Parathyroid adenoma (tissue), 2 donors: ENCODE measurements around the gene ARFGEF2.

Experiments
- H2AFZ ChIP-seq: fragments of 300-600 bp; sonication (generic); one replicate; pipeline ENCODE4 v1.7.0; 2017; ENCODE audit warnings: antibody characterized with exemption, mild to moderate bottlenecking
- H3K27ac ChIP-seq: fragments of 300-600 bp; sonication (generic); one replicate; pipeline ENCODE4 v1.7.0; 2017
- H3K27me3 ChIP-seq: fragments of 300-600 bp; sonication (generic); one replicate; pipeline ENCODE4 v1.7.0; 2017; ENCODE audit warnings: low read length; ENCODE audit not compliant: control insufficient read depth, insufficient read depth
- H3K36me3 ChIP-seq: fragments of 300-600 bp; sonication (generic); one replicate; pipeline ENCODE4 v1.7.0; 2017; ENCODE audit warnings: low read length; ENCODE audit not compliant: control insufficient read depth, insufficient read depth
- H3K4me1 ChIP-seq: fragments of 300-600 bp; sonication (generic); one replicate; pipeline ENCODE4 v1.7.0; 2017; ENCODE audit warnings: control low read depth
- H3K4me2 ChIP-seq: fragments of 300-600 bp; sonication (generic); one replicate; pipeline ENCODE4 v1.7.0; 2017; ENCODE audit warnings: low read length
- H3K4me3 ChIP-seq: fragments of 300-600 bp; sonication (generic); one replicate; pipeline ENCODE4 v1.7.0; 2017; ENCODE audit warnings: low read depth, low read length
- H3K79me2 ChIP-seq: fragments of 300-600 bp; sonication (generic); one replicate; pipeline ENCODE4 v1.7.0; 2017; ENCODE audit warnings: control low read depth
- H3K9ac ChIP-seq: fragments of 300-600 bp; sonication (generic); one replicate; pipeline ENCODE4 v1.7.0; 2017; ENCODE audit warnings: mild to moderate bottlenecking
- H3K9me3 ChIP-seq: fragments of 300-600 bp; sonication (generic); one replicate; pipeline ENCODE4 v1.7.0; 2017; ENCODE audit warnings: low read length; ENCODE audit not compliant: control insufficient read depth
- TF ChIP-seq, protein P1 (sequence below): fragments of 300-600 bp; sonication (generic); IDR thresholded peaks from one replicate; pipeline ENCODE4 v1.7.0; 2017; ENCODE audit warnings: antibody characterized with exemption, mild to moderate bottlenecking
- donor health status: primary hyperparathyroidism.

ARFGEF2 gene

DNA sequence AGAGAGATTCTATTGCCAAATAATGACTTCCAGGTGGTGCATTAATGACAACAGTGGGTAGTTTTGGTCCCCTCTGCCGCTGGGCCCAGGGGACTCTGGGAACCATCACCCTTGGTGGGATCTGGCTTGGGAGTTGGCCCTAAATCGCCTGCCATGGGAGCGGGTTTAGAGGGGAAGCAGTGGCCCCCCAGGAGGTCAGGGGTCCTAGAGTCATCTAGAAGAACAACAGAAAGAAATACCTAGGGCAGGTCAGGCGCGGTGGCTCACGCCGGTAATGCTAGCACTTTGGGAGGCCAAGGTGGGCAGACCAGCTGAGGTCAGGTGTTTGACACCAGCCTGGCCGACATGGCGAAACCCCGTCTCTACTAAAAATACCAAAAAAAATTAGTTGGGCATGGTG lies 17.8 kb upstream of the ARFGEF2 start:
- Histone ChIP-seq H3K4me1 (no peaks in the 10 kb centered on the region), H2AFZ (no peak overlapping the region), H3K27me3 (no peaks in the 10 kb centered on the region), H3K9me3 (no peaks in the 10 kb centered on the region), H3K4me3 (no peak overlapping the region), H3K36me3 (no peaks in the 10 kb centered on the region), H3K9ac (no peak overlapping the region), H3K4me2 (no peak overlapping the region), H3K27ac (no peak overlapping the region), H3K79me2 (no peaks in the 10 kb centered on the region)
- TF ChIP-seq, protein P1, sequence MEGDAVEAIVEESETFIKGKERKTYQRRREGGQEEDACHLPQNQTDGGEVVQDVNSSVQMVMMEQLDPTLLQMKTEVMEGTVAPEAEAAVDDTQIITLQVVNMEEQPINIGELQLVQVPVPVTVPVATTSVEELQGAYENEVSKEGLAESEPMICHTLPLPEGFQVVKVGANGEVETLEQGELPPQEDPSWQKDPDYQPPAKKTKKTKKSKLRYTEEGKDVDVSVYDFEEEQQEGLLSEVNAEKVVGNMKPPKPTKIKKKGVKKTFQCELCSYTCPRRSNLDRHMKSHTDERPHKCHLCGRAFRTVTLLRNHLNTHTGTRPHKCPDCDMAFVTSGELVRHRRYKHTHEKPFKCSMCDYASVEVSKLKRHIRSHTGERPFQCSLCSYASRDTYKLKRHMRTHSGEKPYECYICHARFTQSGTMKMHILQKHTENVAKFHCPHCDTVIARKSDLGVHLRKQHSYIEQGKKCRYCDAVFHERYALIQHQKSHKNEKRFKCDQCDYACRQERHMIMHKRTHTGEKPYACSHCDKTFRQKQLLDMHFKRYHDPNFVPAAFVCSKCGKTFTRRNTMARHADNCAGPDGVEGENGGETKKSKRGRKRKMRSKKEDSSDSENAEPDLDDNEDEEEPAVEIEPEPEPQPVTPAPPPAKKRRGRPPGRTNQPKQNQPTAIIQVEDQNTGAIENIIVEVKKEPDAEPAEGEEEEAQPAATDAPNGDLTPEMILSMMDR: no peak

DNA sequence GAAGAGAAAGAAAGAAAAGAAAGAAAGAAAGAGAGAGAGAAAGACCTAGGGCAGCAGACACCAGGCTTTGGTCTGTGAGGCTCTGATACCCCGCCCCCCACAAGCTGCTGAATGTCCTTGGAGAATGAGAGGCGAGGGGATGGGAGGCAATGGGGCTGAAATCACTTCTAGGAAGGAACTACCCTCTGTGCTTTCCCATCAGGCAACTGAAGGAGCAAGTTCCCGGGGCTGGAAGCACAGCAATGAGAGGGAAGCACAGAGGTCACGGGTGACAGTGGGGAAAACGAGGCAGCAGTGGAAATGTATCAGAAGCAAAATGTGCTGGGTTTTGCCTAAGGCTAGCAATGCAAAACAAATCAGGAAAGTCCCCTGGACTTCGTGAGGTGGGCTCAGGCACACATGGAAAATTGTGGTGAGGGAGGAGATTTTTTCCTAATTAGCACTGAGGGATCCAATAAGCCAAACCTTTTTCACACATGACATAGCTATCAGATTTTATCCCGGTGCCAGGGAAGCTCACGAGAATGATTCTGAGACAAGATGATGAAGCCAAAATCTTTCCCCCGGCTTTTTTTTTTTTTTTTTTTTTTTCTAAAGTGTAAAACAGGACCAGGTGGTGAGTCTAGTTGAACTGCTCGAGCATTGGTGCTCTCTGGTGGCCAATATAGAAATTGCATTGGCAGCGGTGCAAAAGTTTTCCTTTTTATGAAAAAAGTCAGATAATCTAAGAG lies 16.8 kb upstream of the ARFGEF2 start:
- Histone ChIP-seq H2AFZ (no peak overlapping the region), H3K27me3 (no peaks in the 10 kb centered on the region), H3K9ac (no peak overlapping the region), H3K79me2 (no peaks in the 10 kb centered on the region), H3K27ac (no peak overlapping the region), H3K36me3 (no peaks in the 10 kb centered on the region), H3K4me3 (no peak overlapping the region), H3K4me1 (no peaks in the 10 kb centered on the region), H3K9me3 (no peaks in the 10 kb centered on the region), H3K4me2 (no peak overlapping the region)
- TF ChIP-seq, protein P1: peak; percentile 92

DNA sequence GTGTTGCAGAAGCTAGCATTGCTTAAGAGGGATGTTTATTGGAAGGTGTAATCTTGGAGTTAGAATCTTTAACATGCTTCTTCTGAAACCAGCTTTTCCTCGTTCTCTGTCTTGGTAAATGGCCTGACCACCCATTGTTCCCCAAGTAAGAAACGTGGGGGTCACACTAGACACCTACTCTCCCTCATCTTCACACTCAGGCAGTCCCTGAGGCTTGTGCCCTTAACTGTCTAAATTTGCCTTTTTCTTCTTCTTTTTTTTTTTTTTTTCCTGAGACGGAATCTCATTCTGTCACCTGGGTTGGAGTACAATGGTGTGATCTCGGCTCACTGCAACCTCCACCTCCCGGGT lies 16.2 kb upstream of the ARFGEF2 start:
- Histone ChIP-seq H3K9ac (no peak overlapping the region), H3K36me3 (no peaks in the 10 kb centered on the region), H3K27me3 (no peaks in the 10 kb centered on the region), H3K4me2 (no peak overlapping the region), H3K4me3 (no peak overlapping the region), H3K9me3 (no peaks in the 10 kb centered on the region), H3K79me2 (no peaks in the 10 kb centered on the region), H3K4me1 (no peaks in the 10 kb centered on the region), H2AFZ (no peak overlapping the region), H3K27ac (no peak overlapping the region)
- TF ChIP-seq, protein P1: no peak

DNA sequence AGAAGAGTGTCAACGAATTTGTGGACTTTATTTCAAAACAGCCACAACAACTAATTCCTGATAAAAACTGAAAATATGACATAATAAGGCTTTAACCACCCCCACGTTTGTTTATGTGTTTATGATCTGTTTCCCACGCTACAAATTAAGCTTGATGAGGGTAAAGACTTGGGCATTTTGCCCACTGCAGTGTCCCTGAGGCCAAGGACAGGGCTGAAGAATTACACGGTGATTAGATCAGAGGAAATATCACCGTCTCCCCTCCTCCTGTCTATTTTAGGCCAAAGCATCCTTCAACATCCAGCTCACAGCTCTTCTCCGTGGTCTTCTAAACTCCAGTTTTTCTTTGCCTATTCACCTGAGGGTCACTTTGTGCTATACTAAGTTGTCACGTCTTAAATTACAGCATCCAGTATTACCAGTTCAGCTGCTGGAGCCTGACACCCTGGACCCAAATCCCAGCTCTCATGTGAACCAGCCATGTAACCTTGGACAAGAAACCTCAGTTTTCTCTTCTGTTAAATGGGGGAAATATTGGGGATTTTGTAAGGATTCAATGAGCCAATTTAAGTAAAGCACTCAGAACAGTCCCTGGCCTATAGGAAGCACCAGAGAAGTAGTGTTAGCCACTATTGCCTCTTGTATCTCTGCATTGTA lies 15.2 kb upstream of the ARFGEF2 start:
- TF ChIP-seq, protein P1: no peak
- Histone ChIP-seq H3K4me2 (no peak overlapping the region), H3K9me3 (no peaks in the 10 kb centered on the region), H3K36me3 (no peaks in the 10 kb centered on the region), H2AFZ (no peak overlapping the region), H3K27me3 (no peaks in the 10 kb centered on the region), H3K79me2 (no peaks in the 10 kb centered on the region), H3K4me1 (no peaks in the 10 kb centered on the region), H3K4me3 (no peak overlapping the region), H3K27ac (no peak overlapping the region), H3K9ac (no peak overlapping the region)
